Measurements from ENCODE around the gene TOMM40L.

GRCh38 chr1:161187311-161187710 is 38.5 kb upstream of the TOMM40L start:
- TF ChIP-seq CTCF (IDR thresholded peaks at IDR 0.05) (no peak), POLR2A (IDR thresholded peaks at IDR 0.05) (no peak), POLR2AphosphoS5 (IDR thresholded peaks at IDR 0.05) (no peak), EP300 (IDR thresholded peaks at IDR 0.05) (no peak)

Measured in sigmoid colon (tissue), 4 donors.